Sigmoid colon (tissue), 7 donors: Measurements from ENCODE around the gene LRRC36. TPM values are rescaled to one million over a fixed set of nuclear protein-coding genes. Genes with fewer than 3 reads are reported as not detected.
"Not testable (repeated sequence)": the region's sequence is repeated elsewhere in the genome, so short reads cannot be mapped to it uniquely, and the experiment has no call there.

Experiments used
- DNase-seq: peaks from one replicate; pipeline ENCODE4 v3.0.0-alpha.2; 2019
- H3K27ac ChIP-seq, 4 donors: fragments of 200-600 bp; sonication (generic); one replicate each; pipeline ENCODE4 v1.5.1; 2016 to 2019; ENCODE audit warnings: mild to moderate bottlenecking in 1 of 4
- H3K27me3 ChIP-seq, 3 donors: fragments of 200-600 bp; sonication (generic); one replicate each; pipeline ENCODE4 v1.5.1; 2019; ENCODE audit warnings: mild to moderate bottlenecking in 1 of 3
- H3K36me3 ChIP-seq, 4 donors: fragments of 200-600 bp; sonication (generic); one replicate each; pipeline ENCODE4 v1.5.1; 2016 to 2019
- H3K4me1 ChIP-seq, 4 donors: fragments of 200-600 bp; sonication (generic); one replicate each; pipeline ENCODE4 v1.5.1; 2017 to 2019
- H3K4me3 ChIP-seq, 4 donors: fragments of 200-600 bp; sonication (generic); one replicate each; pipeline ENCODE4 v1.5.1; 2017 to 2019; ENCODE audit warnings: mild to moderate bottlenecking in 2 of 4, moderate library complexity in 1 of 4
- H3K9me3 ChIP-seq, 4 donors: fragments of 200-600 bp in 3 of 4; sonication (generic) in 3 of 4; one replicate each; pipeline versions ENCODE4 v1.5.1 to v1.6.1; 2013 to 2019
- EP300 ChIP-seq, 4 donors: sonication (generic); formaldehyde crosslinking; IDR thresholded peaks; one replicate each; pipeline ENCODE4 v1.6.1; 2017; ENCODE audit warnings: antibody characterized with exemption in 4 of 4
- POLR2A ChIP-seq, 2 donors: fragments of 450-650 bp; IDR thresholded peaks; one replicate each; pipeline ENCODE4 v1.6.1; 2016; ENCODE audit warnings: antibody characterized with exemption in 2 of 2, mild to moderate bottlenecking in 2 of 2, moderate library complexity in 2 of 2
- POLR2AphosphoS5 ChIP-seq, 4 donors: sonication (generic); formaldehyde crosslinking; IDR thresholded peaks; one replicate each; pipeline ENCODE4 v1.6.1; 2017; ENCODE audit warnings: antibody characterized with exemption in 4 of 4
- WGBS, 2 donors: extraction: QIAGEN DNeasy Blood & Tissue Kit; methylation state at CpG; one replicate each; pipeline ENCODE4 v1.1.7; 2013; 5-methylcytosine and 5-hydroxymethylcytosine counted together
- intact Hi-C: fragments of 100-400 bp; cut with DNase I; formaldehyde crosslinking; loops from one replicate; pipeline ENCODE4 v1.15.1; 2023
- polyA plus RNA-seq, 3 donors: library from polyadenylated mRNA; stranded (reverse); fragments of 200-250 nt; gene quantifications; one replicate each; pipeline ENCODE4 v1.2.3, GENCODE V29; 2013
- total RNA-seq, 4 donors: library from RNA; depleted of rRNA; stranded (reverse); fragments of >200 nt; gene quantifications; one replicate each; pipeline ENCODE4 v1.1.0, GENCODE V29; 2016
- TF ChIP-seq, protein P1 (sequence below), 4 experiments: fragments of 450-650 bp in 3 of 4; fragments of 200-600 bp in 1 of 4; IDR thresholded peaks; one replicate each; pipeline ENCODE4 v1.5.1; 2016 to 2019; ENCODE audit warnings: antibody characterized with exemption in 4 of 4, mild to moderate bottlenecking in 3 of 4, moderate library complexity in 2 of 4
- donor health status: healthy with polysubstance abuse.
- donor health status: Bipolar disorder and iron deficiency.
- donor health status: healthy.

Gene LRRC36
- total and polyA plus RNA-seq, 7 donors = 0.55 to 0.74 TPM; not detected in 5

DNA sequence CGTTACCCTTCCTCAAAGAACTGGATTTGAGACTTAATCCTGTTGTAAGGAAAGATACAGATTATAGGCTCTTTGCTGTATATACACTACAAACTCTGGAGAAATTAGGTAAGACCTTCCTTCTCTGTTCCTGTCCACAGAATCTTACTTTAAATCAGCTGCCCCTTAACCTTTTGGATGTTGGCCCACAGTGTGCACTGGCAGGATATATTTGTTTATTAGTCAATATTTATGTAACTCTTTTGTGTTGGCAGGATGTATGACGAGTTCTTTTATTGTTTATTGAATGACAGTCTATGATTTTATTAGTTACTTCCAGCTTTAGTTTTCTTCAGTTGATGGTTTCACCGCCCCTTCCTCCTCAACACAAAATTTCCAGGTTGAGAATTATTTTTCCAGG lies 19.7 kb downstream of the LRRC36 start:
- H3K27me3 ChIP-seq = no peaks in the 10 kb centered on the region
- H3K9me3 ChIP-seq = no peaks in the 10 kb centered on the region
- DNase-seq = no peak
- H3K4me1 ChIP-seq = no peaks in the 10 kb centered on the region
- WGBS, 2 donors = 41 to 74% methylated on average over 3 of the region's 3 CpGs
- intact Hi-C loops = no loop called here
- no peak overlapping the region for H3K4me3 ChIP-seq
- no peaks in the 10 kb centered on the region for H3K36me3 ChIP-seq
- H3K27ac ChIP-seq = no peak overlapping the region
- TF ChIP-seq POLR2AphosphoS5 (IDR thresholded peaks at IDR 0.05) = no peak
- no peak for TF ChIP-seq POLR2A (IDR thresholded peaks at IDR 0.05)
- TF ChIP-seq, protein P1, sequence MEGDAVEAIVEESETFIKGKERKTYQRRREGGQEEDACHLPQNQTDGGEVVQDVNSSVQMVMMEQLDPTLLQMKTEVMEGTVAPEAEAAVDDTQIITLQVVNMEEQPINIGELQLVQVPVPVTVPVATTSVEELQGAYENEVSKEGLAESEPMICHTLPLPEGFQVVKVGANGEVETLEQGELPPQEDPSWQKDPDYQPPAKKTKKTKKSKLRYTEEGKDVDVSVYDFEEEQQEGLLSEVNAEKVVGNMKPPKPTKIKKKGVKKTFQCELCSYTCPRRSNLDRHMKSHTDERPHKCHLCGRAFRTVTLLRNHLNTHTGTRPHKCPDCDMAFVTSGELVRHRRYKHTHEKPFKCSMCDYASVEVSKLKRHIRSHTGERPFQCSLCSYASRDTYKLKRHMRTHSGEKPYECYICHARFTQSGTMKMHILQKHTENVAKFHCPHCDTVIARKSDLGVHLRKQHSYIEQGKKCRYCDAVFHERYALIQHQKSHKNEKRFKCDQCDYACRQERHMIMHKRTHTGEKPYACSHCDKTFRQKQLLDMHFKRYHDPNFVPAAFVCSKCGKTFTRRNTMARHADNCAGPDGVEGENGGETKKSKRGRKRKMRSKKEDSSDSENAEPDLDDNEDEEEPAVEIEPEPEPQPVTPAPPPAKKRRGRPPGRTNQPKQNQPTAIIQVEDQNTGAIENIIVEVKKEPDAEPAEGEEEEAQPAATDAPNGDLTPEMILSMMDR (IDR thresholded peaks at IDR 0.05) = no peak
- no peak for TF ChIP-seq EP300 (IDR thresholded peaks at IDR 0.05)

DNA sequence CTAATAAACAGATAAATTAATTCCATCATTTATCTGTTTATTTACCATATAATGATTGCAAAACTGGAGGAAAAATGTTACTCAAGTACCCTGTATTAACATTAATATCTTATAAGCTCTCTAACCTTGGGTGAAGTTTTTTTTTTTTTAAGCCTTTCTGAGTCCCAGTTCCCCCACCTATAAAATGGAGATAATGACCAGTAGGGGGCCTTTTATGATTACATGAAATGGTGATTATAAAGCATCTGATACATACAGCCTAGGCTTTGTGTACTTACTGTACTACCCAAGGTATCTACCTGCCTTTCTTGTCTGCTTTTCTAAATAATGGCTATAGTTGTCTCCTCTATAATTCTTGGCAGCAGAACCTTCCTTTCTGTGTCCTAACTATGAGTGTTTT lies 22.6 kb downstream of the LRRC36 start:
- H3K27ac ChIP-seq = no peak overlapping the region
- H3K4me1 ChIP-seq = no peaks in the 10 kb centered on the region
- no peak for DNase-seq
- H3K9me3 ChIP-seq = no peaks in the 10 kb centered on the region
- no peaks in the 10 kb centered on the region for H3K36me3 ChIP-seq
- TF ChIP-seq, protein P1 (IDR thresholded peaks at IDR 0.05) = no peak
- TF ChIP-seq EP300 (IDR thresholded peaks at IDR 0.05) = no peak
- no peak for TF ChIP-seq POLR2AphosphoS5 (IDR thresholded peaks at IDR 0.05)
- TF ChIP-seq POLR2A (IDR thresholded peaks at IDR 0.05) = no peak
- intact Hi-C loops = no loop called here
- H3K4me3 ChIP-seq = no peak overlapping the region
- H3K27me3 ChIP-seq = no peaks in the 10 kb centered on the region

DNA sequence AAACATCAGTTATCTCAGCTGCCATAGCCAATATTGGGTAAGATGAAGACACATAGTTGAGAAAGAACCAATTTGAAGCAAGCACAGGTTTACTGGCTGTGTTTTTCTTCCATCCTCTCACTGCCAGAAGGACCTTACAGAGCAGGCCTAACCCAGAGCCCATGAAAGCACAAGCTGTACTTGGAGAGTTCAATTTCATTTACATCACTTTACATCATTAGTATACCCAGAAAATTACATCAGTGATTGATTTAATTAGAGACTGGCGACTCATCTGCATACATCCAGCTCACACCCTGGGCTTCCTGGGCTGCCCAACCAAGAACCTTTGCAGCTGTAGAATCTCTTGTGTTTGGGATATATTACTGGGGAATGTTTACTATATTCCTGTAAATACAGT lies 23.7 kb downstream of the LRRC36 start:
- Histone ChIP-seq H3K27me3 (no peaks in the 10 kb centered on the region), H3K36me3 (no peaks in the 10 kb centered on the region), H3K27ac (no peak overlapping the region), H3K4me1 (no peaks in the 10 kb centered on the region), H3K9me3 (no peaks in the 10 kb centered on the region), H3K4me3 (no peak overlapping the region)
- TF ChIP-seq EP300 (IDR thresholded peaks at IDR 0.05) (no peak), POLR2A (IDR thresholded peaks at IDR 0.05) (no peak), POLR2AphosphoS5 (IDR thresholded peaks at IDR 0.05) (no peak)
- TF ChIP-seq, protein P1 (IDR thresholded peaks at IDR 0.05) = no peak
- 98 to 99% methylated on average over 1 of the region's 1 CpG for WGBS, 2 donors
- DNase-seq = no peak
- intact Hi-C loops = no loop called here

DNA sequence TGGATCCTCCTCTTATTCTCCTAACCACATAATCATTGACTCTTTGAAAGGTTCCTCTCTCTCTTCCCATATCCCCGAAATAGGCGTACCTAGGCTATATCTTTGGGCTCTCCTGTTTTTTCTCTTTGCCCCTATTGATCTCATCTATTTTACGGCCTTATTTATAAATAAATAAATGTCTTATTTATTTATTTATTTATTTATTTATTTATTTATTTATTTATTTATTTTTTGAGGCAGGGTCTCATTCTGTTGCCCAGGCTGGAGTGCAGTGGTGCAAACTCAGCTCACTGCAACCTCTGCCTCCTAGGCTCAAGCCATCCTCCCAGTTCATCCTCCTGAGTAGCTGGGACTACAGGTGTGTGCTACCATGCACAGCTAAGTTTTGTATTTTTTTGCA lies 25.8 kb downstream of the LRRC36 start:
- H3K27me3 ChIP-seq, H3K36me3 ChIP-seq, H3K4me1 ChIP-seq, H3K27ac ChIP-seq, H3K9me3 ChIP-seq, intact Hi-C loops, DNase-seq, H3K4me3 ChIP-seq: not testable (repeated sequence)
- WGBS, 2 donors = 94 to 97% methylated on average over 3 of the region's 3 CpGs

DNA sequence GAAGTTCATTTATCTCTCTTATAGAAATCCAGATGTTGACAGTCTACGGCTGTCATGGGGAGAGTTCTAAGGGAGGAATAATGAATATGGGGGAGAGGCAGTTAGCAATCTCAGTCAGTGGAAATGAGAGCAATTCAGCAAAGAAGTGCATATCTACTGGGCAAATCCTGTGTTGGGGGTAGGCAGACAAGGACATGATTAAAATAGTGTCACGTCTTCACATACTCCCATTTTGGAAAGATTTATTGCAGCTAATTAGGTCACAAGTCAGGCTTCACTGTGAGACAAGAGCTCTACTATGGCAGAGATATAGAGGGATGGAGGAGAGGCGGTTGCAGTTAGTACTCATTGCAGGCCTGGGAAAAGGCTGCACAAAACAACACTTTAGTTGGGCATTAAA lies 29.8 kb downstream of the LRRC36 start:
- H3K27me3 ChIP-seq = no peaks in the 10 kb centered on the region
- H3K36me3 ChIP-seq = no peaks in the 10 kb centered on the region
- 62 to 81% methylated on average over 3 of the region's 3 CpGs for WGBS, 2 donors
- H3K27ac ChIP-seq = no peak overlapping the region
- no peak for TF ChIP-seq EP300 (IDR thresholded peaks at IDR 0.05)
- TF ChIP-seq, protein P1 (IDR thresholded peaks at IDR 0.05) = no peak
- no peak for TF ChIP-seq POLR2A (IDR thresholded peaks at IDR 0.05)
- no peaks in the 10 kb centered on the region for H3K9me3 ChIP-seq
- no peak for DNase-seq
- H3K4me3 ChIP-seq = no peak overlapping the region
- H3K4me1 ChIP-seq = no peaks in the 10 kb centered on the region
- intact Hi-C loops = no loop called here
